H9 (cell line): Measurements from ENCODE around the gene KEL. TPM values are rescaled to one million over a fixed set of nuclear protein-coding genes. Genes with fewer than 3 reads are reported as not detected.

Experiments
- DNase-seq: peaks from one replicate; pipeline ENCODE4 v3.0.0-alpha.2; 2017
- H2AFZ ChIP-seq: one replicate; pipeline ENCODE4 v1.6.1; 2013; ENCODE audit warnings: mild to moderate bottlenecking, low read length, control low read depth, moderate library complexity
- H2AK5ac ChIP-seq: 2 replicates; pipeline ENCODE4 v1.6.1; 2013; ENCODE audit warnings: low read length, control low read depth, mixed read lengths; ENCODE audit not compliant: insufficient read length
- H2BK120ac ChIP-seq: one replicate; pipeline ENCODE4 v1.6.1; 2013; ENCODE audit warnings: low read depth, mild to moderate bottlenecking, low read length, control low read depth, inconsistent platforms; ENCODE audit not compliant: poor library complexity, severe bottlenecking
- H2BK12ac ChIP-seq: 2 replicates; pipeline ENCODE4 v1.6.1; 2013; ENCODE audit warnings: low read length, control low read depth, mixed read lengths, low read depth; ENCODE audit not compliant: insufficient read length
- H2BK15ac ChIP-seq: 2 replicates; pipeline ENCODE4 v1.6.1; 2013; ENCODE audit warnings: low read depth, low read length, control low read depth
- H2BK20ac ChIP-seq: one replicate; pipeline ENCODE4 v1.6.1; 2013; ENCODE audit warnings: low read depth, mild to moderate bottlenecking, low read length, control low read depth, inconsistent platforms; ENCODE audit not compliant: poor library complexity, severe bottlenecking
- H2BK5ac ChIP-seq: 2 replicates; pipeline ENCODE4 v1.6.1; 2013; ENCODE audit warnings: low read length, control low read depth, mixed read lengths; ENCODE audit not compliant: insufficient read length
- H3K14ac ChIP-seq: 2 replicates; pipeline ENCODE4 v1.6.1; 2013; ENCODE audit warnings: low read length, control low read depth; ENCODE audit not compliant: insufficient read depth
- H3K18ac ChIP-seq: 2 replicates; pipeline ENCODE4 v1.6.1; 2013; ENCODE audit warnings: low read depth, mild to moderate bottlenecking, mixed read lengths, low read length, control low read depth; ENCODE audit not compliant: insufficient read length
- H3K23ac ChIP-seq: 2 replicates; pipeline ENCODE4 v1.6.1; 2013; ENCODE audit warnings: low read length, control low read depth, mixed read lengths, low read depth; ENCODE audit not compliant: insufficient read length
- H3K23me2 ChIP-seq: 2 replicates; pipeline ENCODE4 v1.6.1; 2013; ENCODE audit warnings: low read depth, mild to moderate bottlenecking, mixed read lengths, low read length, control low read depth; ENCODE audit not compliant: insufficient read length, poor library complexity, severe bottlenecking
- H3K27ac ChIP-seq: 2 replicates; pipeline ENCODE4 v1.5.1; 2013; ENCODE audit warnings: low read length, control low read depth, mixed read lengths, low read depth; ENCODE audit not compliant: insufficient read length
- H3K27me3 ChIP-seq: 2 replicates; pipeline ENCODE4 v1.6.1; 2013; ENCODE audit warnings: low read length, control low read depth, inconsistent platforms; ENCODE audit not compliant: insufficient read depth
- H3K4ac ChIP-seq: 2 replicates; pipeline ENCODE4 v1.6.1; 2013; ENCODE audit warnings: low read depth, mild to moderate bottlenecking, control low read depth, inconsistent platforms, low read length, moderate library complexity
- H3K4me1 ChIP-seq: 2 replicates; pipeline ENCODE4 v1.6.1; 2013; ENCODE audit warnings: low read length, control low read depth, inconsistent platforms; ENCODE audit not compliant: insufficient read depth
- H3K4me2 ChIP-seq: 2 replicates; pipeline ENCODE4 v1.6.1; 2013; ENCODE audit warnings: low read length, control low read depth, mixed read lengths; ENCODE audit not compliant: insufficient read length, insufficient read depth
- H3K56ac ChIP-seq: 2 replicates; pipeline ENCODE4 v1.6.1; 2013; ENCODE audit warnings: low read depth, mild to moderate bottlenecking, mixed read lengths, low read length, control low read depth; ENCODE audit not compliant: insufficient read length
- H3K79me1 ChIP-seq: 2 replicates; pipeline ENCODE4 v1.6.1; 2013; ENCODE audit warnings: low read depth, mild to moderate bottlenecking, moderate library complexity, low read length, control low read depth, inconsistent platforms; ENCODE audit not compliant: insufficient read depth, poor library complexity, severe bottlenecking
- H3K79me2 ChIP-seq: 2 replicates; pipeline ENCODE4 v1.6.1; 2013; ENCODE audit warnings: low read length, control low read depth, inconsistent platforms; ENCODE audit not compliant: insufficient read depth
- H3K9ac ChIP-seq: 2 replicates; pipeline ENCODE4 v1.6.1; 2013; ENCODE audit warnings: low read length, control low read depth, mixed read lengths; ENCODE audit not compliant: insufficient read length; ENCODE audit errors: extremely low read depth
- H3K9me3 ChIP-seq: one replicate; pipeline ENCODE4 v1.6.1; 2013; ENCODE audit warnings: low read depth, low read length, inconsistent platforms; ENCODE audit not compliant: control insufficient read depth
- H3T11ph ChIP-seq: one replicate; pipeline ENCODE4 v1.6.1; 2013; ENCODE audit warnings: mild to moderate bottlenecking, low read length, control low read depth, inconsistent platforms
- H4K20me1 ChIP-seq: one replicate; pipeline ENCODE4 v1.6.1; 2013; ENCODE audit not compliant: control insufficient read depth, insufficient read length, insufficient read depth
- H4K5ac ChIP-seq: 2 replicates; pipeline ENCODE4 v1.6.1; 2013; ENCODE audit warnings: low read depth, mild to moderate bottlenecking, mixed read lengths, low read length, control low read depth; ENCODE audit not compliant: insufficient read length
- H4K8ac ChIP-seq: replicated peaks from 2 replicates; pipeline ENCODE4 v1.6.1; 2013; ENCODE audit warnings: low read length, control low read depth, mixed read lengths, low read depth; ENCODE audit not compliant: insufficient read length
- H4K91ac ChIP-seq: 2 replicates; pipeline ENCODE4 v1.6.1; 2013; ENCODE audit warnings: low read depth, mild to moderate bottlenecking, moderate library complexity, mixed read lengths, low read length, control low read depth; ENCODE audit not compliant: insufficient read length
- H3K27ac Mint-ChIP-seq, 3 experiments: 2 replicates in 2 of 3; 3 replicates in 1 of 3; pipeline ENCODE4 v1.8.0; 2020 to 2021; ENCODE audit warnings: mixed read lengths in 3 of 3, mild to moderate bottlenecking in 1 of 3, moderate library complexity in 1 of 3
- H3K27me3 Mint-ChIP-seq: 2 replicates; pipeline ENCODE4 v1.8.0; 2021; ENCODE audit warnings: low read depth, mild to moderate bottlenecking, moderate library complexity, mixed read lengths
- H3K36me3 Mint-ChIP-seq, 3 experiments: 2 replicates in 2 of 3; 3 replicates in 1 of 3; pipeline ENCODE4 v1.8.0; 2020 to 2021; ENCODE audit warnings: low read depth in 3 of 3, mixed read lengths in 3 of 3; ENCODE audit not compliant: insufficient read depth in 1 of 3
- H3K4me1 Mint-ChIP-seq, 2 experiments: 2 replicates each; pipeline ENCODE4 v1.8.0; 2020; ENCODE audit warnings: mixed read lengths in 2 of 2
- H3K4me3 Mint-ChIP-seq, 2 experiments: 2 replicates in 1 of 2; 3 replicates in 1 of 2; pipeline ENCODE4 v1.8.0; 2020 to 2021; ENCODE audit warnings: mild to moderate bottlenecking in 2 of 2, mixed read lengths in 2 of 2, moderate library complexity in 1 of 2
- H3K9me3 Mint-ChIP-seq, 2 experiments: 2 replicates in 1 of 2; 3 replicates in 1 of 2; pipeline ENCODE4 v1.8.0; 2020; ENCODE audit warnings: mild to moderate bottlenecking in 2 of 2, mixed read lengths in 2 of 2, moderate library complexity in 1 of 2
- WGBS: extraction: QIAGEN DNeasy Blood & Tissue Kit; methylation state at CpG from one replicate; pipeline ENCODE4 v1.1.7; 2013; ENCODE audit warnings: missing lambda C conversion rate, low lambda C conversion rate, mixed read lengths; ENCODE audit not compliant: insufficient read length; ENCODE audit errors: extremely low coverage; 5-methylcytosine and 5-hydroxymethylcytosine counted together
- total RNA-seq: library from RNA; stranded (reverse); gene quantifications from 2 replicates; pipeline ENCODE4 v1.2.1, GENCODE V29; 2021
- TF ChIP-seq, protein P1 (sequence below): fragments of 200-600 bp; sonication (generic); conservative IDR thresholded peaks from 3 replicates; pipeline ENCODE4 v1.8.0; 2021; ENCODE audit warnings: antibody characterized with exemption, mild to moderate bottlenecking

The KEL gene
- total RNA-seq, 1 experiment from 2014 or later, result 1.5 TPM

DNA sequence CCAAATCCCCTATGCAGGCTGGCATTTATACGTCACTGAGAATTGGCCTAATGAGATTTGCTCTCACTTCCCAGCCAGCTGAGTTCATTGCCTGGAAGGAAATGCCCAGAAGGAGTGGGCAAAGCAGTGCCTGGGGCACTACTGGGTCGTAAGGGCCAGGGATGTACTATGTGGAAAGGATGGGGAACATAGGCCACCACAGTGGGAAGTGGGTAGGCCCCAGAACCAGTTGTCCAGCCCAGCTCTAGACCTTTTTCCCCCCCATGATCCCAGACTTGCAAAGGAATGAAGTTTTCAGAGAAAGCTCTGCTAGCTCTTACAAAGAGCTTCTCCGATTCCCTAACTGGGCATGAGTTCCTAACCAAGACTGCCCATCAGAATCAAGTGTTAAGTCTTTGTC lies 42.5 kb downstream of the KEL start:
- Histone ChIP-seq H3K18ac (no peak overlapping the region), H3K14ac (no peak overlapping the region), H3K9ac (no peak overlapping the region), H3K23ac (no peak overlapping the region), H3K27me3 (no peaks in the 10 kb centered on the region), H2BK15ac (no peak overlapping the region), H3T11ph (no peak overlapping the region), H2AK5ac (no peak overlapping the region), H3K27ac (no peak overlapping the region), H3K79me1 (no peaks in the 10 kb centered on the region), H4K91ac (no peak overlapping the region), H2BK12ac (no peak overlapping the region), H3K4ac (no peak overlapping the region), H4K8ac (no peak overlapping the region), H2BK5ac (no peak overlapping the region), H3K56ac (no peak overlapping the region), H3K4me2 (no peak overlapping the region), H2BK20ac (no peak overlapping the region), H3K79me2 (no peaks in the 10 kb centered on the region), H2BK120ac (no peak overlapping the region), H2AFZ (no peak overlapping the region), H4K20me1 (no peaks in the 10 kb centered on the region), H3K9me3 (no peaks in the 10 kb centered on the region), H4K5ac (no peak overlapping the region), H3K23me2 (no peaks in the 10 kb centered on the region), H3K4me1 (no peaks in the 10 kb centered on the region)
- H3K36me3 Mint-ChIP-seq, result no peaks in the 10 kb centered on the region
- no peak for DNase-seq
- no peaks in the 10 kb centered on the region for H3K4me1 Mint-ChIP-seq
- H3K27ac Mint-ChIP-seq, result no peak overlapping the region
- TF ChIP-seq, protein P1, sequence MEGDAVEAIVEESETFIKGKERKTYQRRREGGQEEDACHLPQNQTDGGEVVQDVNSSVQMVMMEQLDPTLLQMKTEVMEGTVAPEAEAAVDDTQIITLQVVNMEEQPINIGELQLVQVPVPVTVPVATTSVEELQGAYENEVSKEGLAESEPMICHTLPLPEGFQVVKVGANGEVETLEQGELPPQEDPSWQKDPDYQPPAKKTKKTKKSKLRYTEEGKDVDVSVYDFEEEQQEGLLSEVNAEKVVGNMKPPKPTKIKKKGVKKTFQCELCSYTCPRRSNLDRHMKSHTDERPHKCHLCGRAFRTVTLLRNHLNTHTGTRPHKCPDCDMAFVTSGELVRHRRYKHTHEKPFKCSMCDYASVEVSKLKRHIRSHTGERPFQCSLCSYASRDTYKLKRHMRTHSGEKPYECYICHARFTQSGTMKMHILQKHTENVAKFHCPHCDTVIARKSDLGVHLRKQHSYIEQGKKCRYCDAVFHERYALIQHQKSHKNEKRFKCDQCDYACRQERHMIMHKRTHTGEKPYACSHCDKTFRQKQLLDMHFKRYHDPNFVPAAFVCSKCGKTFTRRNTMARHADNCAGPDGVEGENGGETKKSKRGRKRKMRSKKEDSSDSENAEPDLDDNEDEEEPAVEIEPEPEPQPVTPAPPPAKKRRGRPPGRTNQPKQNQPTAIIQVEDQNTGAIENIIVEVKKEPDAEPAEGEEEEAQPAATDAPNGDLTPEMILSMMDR, result no peak
- peaks cover 13% of the 10 kb centered on the region for H3K27me3 Mint-ChIP-seq
- WGBS, result no CpG with 5 or more reads among the region's 3 CpGs
- H3K9me3 Mint-ChIP-seq, result no peaks in the 10 kb centered on the region
- H3K4me3 Mint-ChIP-seq, result no peak overlapping the region
